Measurements from ENCODE around the gene KRTAP5-1.

KRTAP5-1 gene

GRCh38 chr11:1559111-1559951 lies 25.8 kb downstream of the KRTAP5-1 start:
- DNase-seq, result no peak

- DNase-seq, result no peak
Observed at GRCh38 chr11:1558775-1559110, 26.3 kb downstream of the KRTAP5-1 start.

- no peak for DNase-seq
Observed at GRCh38 chr11:1557904-1558774, 26.9 kb downstream of the KRTAP5-1 start.

- no peak for DNase-seq
Observed at GRCh38 chr11:1557051-1557884, 27.8 kb downstream of the KRTAP5-1 start.

GRCh38 chr11:1556278-1556902 lies 28.7 kb downstream of the KRTAP5-1 start:
- no peak for DNase-seq

- DNase-seq, result no peak
Observed at GRCh38 chr11:1555713-1556153, 29.4 kb downstream of the KRTAP5-1 start.

GRCh38 chr11:1554981-1555712 lies 29.9 kb downstream of the KRTAP5-1 start:
- no peak for DNase-seq

- DNase-seq, result no peak
Observed at GRCh38 chr11:1553808-1554594, 31.1 kb downstream of the KRTAP5-1 start.

GRCh38 chr11:1549338-1550330 lies 35.4 kb downstream of the KRTAP5-1 start:
- DNase-seq, result no peak

- no peak for DNase-seq
Observed at GRCh38 chr11:1548221-1549070, 36.6 kb downstream of the KRTAP5-1 start.

- no peak for DNase-seq
Observed at GRCh38 chr11:1547467-1548098, 37.5 kb downstream of the KRTAP5-1 start.

- no peak for DNase-seq
Observed at GRCh38 chr11:1546536-1547466, 38.3 kb downstream of the KRTAP5-1 start.

- no peak for DNase-seq
Observed at GRCh38 chr11:1546077-1546535, 39.0 kb downstream of the KRTAP5-1 start.

- DNase-seq, result no peak
Observed at GRCh38 chr11:1545432-1545831, 39.7 kb downstream of the KRTAP5-1 start.

GRCh38 chr11:1544536-1544935 lies 40.5 kb downstream of the KRTAP5-1 start:
- DNase-seq, result no peak

GRCh38 chr11:1543606-1544263 lies 41.3 kb downstream of the KRTAP5-1 start:
- DNase-seq, result no peak

Measured in effector CD4-positive, alpha-beta T cell (primary cell).